SK-N-SH (cell line): ENCODE data around the gene RGS9. TPM values are rescaled to one million over a fixed set of nuclear protein-coding genes. Genes with fewer than 3 reads are reported as not detected.

Experiments used
- CTCF ChIA-PET: fragments of 300-600, 350-600 bp; formaldehyde crosslinking; extraction: SDS; loops from one replicate; lab custom pipeline; 2021; lab: Yijun Ruan, JAX
- POLR2A ChIA-PET: fragments of 350-600 bp; sonication (Branson Sonifier 250); formaldehyde crosslinking; extraction: SDS; loops from one replicate; lab custom pipeline; 2020; ENCODE audit warnings: antibody characterized with exemption, inconsistent platforms; lab: Yijun Ruan, JAX
- DNase-seq: peaks from one replicate; pipeline ENCODE4 v3.0.0; 2012
- H2AFZ ChIP-seq: fragments of 200-600 bp; sonication (generic); 2 replicates; pipeline ENCODE4 v1.8.1; 2016; ENCODE audit warnings: antibody characterized with exemption, mild to moderate bottlenecking, low read depth
- H3F3A ChIP-seq: fragments of 200-600 bp; sonication (generic); replicated peaks from 2 replicates; pipeline ENCODE3; 2016; ENCODE audit warnings: antibody characterized with exemption, mild to moderate bottlenecking; ENCODE audit not compliant: insufficient read depth
- H3K27ac ChIP-seq, 2 experiments: fragments of 200-500 bp in 1 of 2; fragments of 200-600 bp in 1 of 2; sonication (Bioruptor generic) in 1 of 2; sonication (generic), shearing (Covaris generic) in 1 of 2; 2 replicates each; pipeline versions ENCODE4 v1.5.1 to v1.6.1; 2014 to 2016; ENCODE audit warnings: low read depth in 2 of 2, inconsistent platforms in 1 of 2, low read length in 1 of 2, mild to moderate bottlenecking in 1 of 2, mixed read lengths in 1 of 2
- H3K27me3 ChIP-seq: fragments of 200-600 bp; sonication (generic), shearing (Covaris generic); 2 replicates; pipeline ENCODE4 v1.6.1; 2016; ENCODE audit warnings: mixed run types; ENCODE audit not compliant: insufficient read depth
- H3K36me3 ChIP-seq, 2 experiments: fragments of 200-500 bp in 1 of 2; fragments of 200-600 bp in 1 of 2; sonication (Bioruptor generic) in 1 of 2; sonication (generic) in 1 of 2; replicated peaks in 1 of 2; 2 replicates each; pipeline versions ENCODE3 to v1.5.1; 2014 to 2016; ENCODE audit warnings: low read length in 1 of 2, mild to moderate bottlenecking in 1 of 2; ENCODE audit not compliant: insufficient read depth in 2 of 2, control insufficient read depth in 1 of 2
- H3K4me1 ChIP-seq, 2 experiments: fragments of 200-500 bp in 1 of 2; fragments of 200-600 bp in 1 of 2; sonication (Bioruptor generic) in 1 of 2; sonication (generic), shearing (Covaris generic) in 1 of 2; 2 replicates each; pipeline versions ENCODE4 v1.5.1 to v1.6.1; 2014 to 2016; ENCODE audit warnings: low read depth in 1 of 2, low read length in 1 of 2, mixed run types in 1 of 2; ENCODE audit not compliant: insufficient read depth in 2 of 2, control insufficient read depth in 1 of 2
- H3K4me2 ChIP-seq: fragments of 200-600 bp; sonication (generic), shearing (Covaris generic); 2 replicates; pipeline ENCODE4 v1.6.1; 2017; ENCODE audit warnings: mixed run types
- H3K4me3 ChIP-seq, 2 experiments: fragments of 200-500 bp in 1 of 2; fragments of 200-600 bp in 1 of 2; sonication (Bioruptor generic) in 1 of 2; sonication (generic), shearing (Covaris generic) in 1 of 2; 2 replicates each; pipeline versions ENCODE4 v1.5.1 to v1.8.1; 2014 to 2016; ENCODE audit warnings: low read depth in 2 of 2, inconsistent platforms in 1 of 2, low read length in 1 of 2, mild to moderate bottlenecking in 1 of 2, mixed read lengths in 1 of 2, moderate library complexity in 1 of 2
- H3K79me2 ChIP-seq: fragments of 200-600 bp; sonication (generic); 2 replicates; pipeline ENCODE4 v1.8.1; 2017; ENCODE audit warnings: mild to moderate bottlenecking; ENCODE audit not compliant: insufficient read depth
- H3K9ac ChIP-seq: fragments of 200-600 bp; sonication (generic); 2 replicates; pipeline ENCODE4 v1.6.1; 2017; ENCODE audit warnings: mixed run types
- H3K9me2 ChIP-seq: fragments of 200-600 bp; sonication (generic); 2 replicates; pipeline ENCODE4 v1.6.1; 2017; ENCODE audit warnings: mixed run types
- H3K9me3 ChIP-seq: fragments of 200-600 bp; sonication (generic); 2 replicates; pipeline ENCODE4 v1.6.1; 2017; ENCODE audit warnings: mixed run types, mild to moderate bottlenecking, moderate library complexity
- H4K20me1 ChIP-seq: fragments of 200-600 bp; sonication (generic); 2 replicates; pipeline ENCODE4 v1.6.1; 2017; ENCODE audit warnings: mild to moderate bottlenecking, mixed run types; ENCODE audit not compliant: insufficient read depth
- CTCF ChIP-seq: fragments of 200-600 bp; sonication (generic); IDR thresholded peaks from 2 replicates; pipeline ENCODE4 v1.6.1; 2017; ENCODE audit warnings: antibody characterized with exemption, mild to moderate bottlenecking, moderate library complexity
- EZH2phosphoT487 ChIP-seq: fragments of 200-600 bp; sonication (generic); IDR thresholded peaks from 2 replicates; pipeline ENCODE4 v1.6.1; 2017; ENCODE audit warnings: low read depth, mixed run types, mild to moderate bottlenecking, antibody characterized with exemption, moderate library complexity, borderline replicate concordance
- FOSL2 ChIP-seq: IDR thresholded peaks from 2 replicates; pipeline ENCODE4 v1.4.0; 2012; ENCODE audit warnings: low read depth, mild to moderate bottlenecking, moderate library complexity, borderline replicate concordance
- FOXJ3 ChIP-seq: sonication (generic); formaldehyde crosslinking; IDR thresholded peaks from 2 replicates; pipeline ENCODE4 v1.5.1; 2020; ENCODE audit warnings: mild to moderate bottlenecking, missing genetic modification reagents
- FOXM1 ChIP-seq: IDR thresholded peaks from 2 replicates; pipeline ENCODE4 v1.4.0; 2012; ENCODE audit warnings: low read depth, mild to moderate bottlenecking
- JUND ChIP-seq: IDR thresholded peaks from 2 replicates; pipeline ENCODE4 v1.4.0; 2012
- MAX ChIP-seq: IDR thresholded peaks from 2 replicates; pipeline ENCODE4 v1.4.0; 2012; ENCODE audit warnings: low read depth
- MEF2A ChIP-seq: IDR thresholded peaks from 2 replicates; pipeline ENCODE4 v1.4.0; 2012; ENCODE audit warnings: low read depth, borderline replicate concordance
- MXI1 ChIP-seq: IDR thresholded peaks from 2 replicates; pipeline ENCODE4 v1.6.1; 2012; ENCODE audit warnings: mild to moderate bottlenecking, low read depth, low read length, improper control_type of control experiment
- NFIC ChIP-seq: IDR thresholded peaks from 2 replicates; pipeline ENCODE4 v1.4.0; 2012; ENCODE audit warnings: borderline replicate concordance
- RAD21 ChIP-seq: IDR thresholded peaks from 2 replicates; pipeline ENCODE4 v1.6.1; 2012; ENCODE audit warnings: mild to moderate bottlenecking, low read length
- RCOR1 ChIP-seq: fragments of 150-350 bp; IDR thresholded peaks from 2 replicates; pipeline ENCODE4 v1.6.1; 2017; ENCODE audit warnings: antibody characterized with exemption, low read length
- RFX5 ChIP-seq: IDR thresholded peaks from 2 replicates; pipeline ENCODE4 v1.6.1; 2012; ENCODE audit warnings: mild to moderate bottlenecking, improper control_type of control experiment, low read length
- SIN3A ChIP-seq: IDR thresholded peaks from 2 replicates; pipeline ENCODE4 v1.6.1; 2012; ENCODE audit warnings: low read depth, mild to moderate bottlenecking, low read length, moderate library complexity, borderline replicate concordance
- SMC3 ChIP-seq: IDR thresholded peaks from 2 replicates; pipeline ENCODE4 v1.6.1; 2012; ENCODE audit warnings: low read depth, low read length, improper control_type of control experiment
- TCF12 ChIP-seq: IDR thresholded peaks from 2 replicates; pipeline ENCODE4 v1.4.0; 2012
- TEAD4 ChIP-seq: IDR thresholded peaks from 2 replicates; pipeline ENCODE4 v1.4.0; 2012; ENCODE audit warnings: mild to moderate bottlenecking, borderline replicate concordance; ENCODE audit not compliant: insufficient read depth
- USF1 ChIP-seq: IDR thresholded peaks from 2 replicates; pipeline ENCODE4 v1.4.0; 2012; ENCODE audit warnings: low read depth, borderline replicate concordance
- ZBTB33 ChIP-seq: IDR thresholded peaks from 2 replicates; pipeline ENCODE4 v1.4.0; 2012; ENCODE audit warnings: low read depth, borderline replicate concordance
- WGBS: methylation state at CpG from one replicate; pipeline ENCODE4 v1.1.6; 2017; ENCODE audit warnings: low lambda C conversion rate; 5-methylcytosine and 5-hydroxymethylcytosine counted together
- polyA plus RNA-seq, 3 experiments: library from polyadenylated mRNA; depleted of rRNA; stranded (reverse); fragments of >200 nt; gene quantifications; 2 replicates each; pipeline ENCODE4 v1.2.3, GENCODE V29; 2012

RGS9 gene
- polyA plus RNA-seq, 1 of the 3 experiments (the other 2 are of a cell fraction) = 1.4 TPM

GRCh38 chr17:65147955-65148354, 10.8 kb downstream of the RGS9 start:
- H3K4me2 ChIP-seq = no peak overlapping the region
- H3K9ac ChIP-seq = no peak overlapping the region
- H3F3A ChIP-seq = no peaks in the 10 kb centered on the region
- 82% methylated on average over 4 of the region's 4 CpGs for WGBS
- H3K27me3 ChIP-seq = no peaks in the 10 kb centered on the region; the same call in 1 of the 2 replicates
- POLR2A ChIA-PET = no interaction called here
- no peak overlapping the region for H3K4me3 ChIP-seq
- H3K9me2 ChIP-seq = no peaks in the 10 kb centered on the region
- no peaks in the 10 kb centered on the region for H4K20me1 ChIP-seq
- CTCF ChIA-PET = no interaction called here
- H3K4me1 ChIP-seq = no peaks in the 10 kb centered on the region; a peak in 1 of 4 replicates
- H3K27ac ChIP-seq = no peak overlapping the region
- H3K36me3 ChIP-seq = no peaks in the 10 kb centered on the region
- TF ChIP-seq FOSL2 = no peak
- TF ChIP-seq RCOR1 = no peak
- TF ChIP-seq TCF12 = no peak
- no peak for TF ChIP-seq SIN3A
- TF ChIP-seq MAX = no peak
- TF ChIP-seq NFIC = no peak
- no peak for TF ChIP-seq MEF2A
- no peak for TF ChIP-seq SMC3
- no peak for TF ChIP-seq FOXJ3 (CRISPR knock-in tag)
- TF ChIP-seq FOXM1 = no peak
- no peak for TF ChIP-seq EZH2phosphoT487
- TF ChIP-seq RAD21 = no peak
- TF ChIP-seq CTCF = no peak
- TF ChIP-seq ZBTB33 = no peak
- TF ChIP-seq RFX5 = no peak
- no peak for TF ChIP-seq USF1
- no peak for TF ChIP-seq TEAD4
- TF ChIP-seq JUND = no peak
- TF ChIP-seq MXI1 = no peak
- no peaks in the 10 kb centered on the region for H3K79me2 ChIP-seq
- no peaks in the 10 kb centered on the region for H3K9me3 ChIP-seq
- no peak for DNase-seq
- H2AFZ ChIP-seq = no peak overlapping the region
